Psoas muscle (tissue), 8 donors: ENCODE measurements around the gene OR52W1. TPM values are rescaled to one million over a fixed set of nuclear protein-coding genes. Genes with fewer than 3 reads are reported as not detected.

Source experiments
- ATAC-seq, 4 donors: fragments of 200-7000 bp; cut with Tn5 transposase; one replicate each; pipeline ENCODE4 v1.9.1; 2020; ENCODE audit warnings: moderate library complexity in 3 of 4, mild to moderate bottlenecking in 2 of 4
- DNase-seq, 2 donors: peaks; one replicate each; pipeline ENCODE4 v3.0.0-alpha.2; 2020
- H3K27ac ChIP-seq: fragments of 200-600 bp; one replicate; pipeline ENCODE4 v1.8.0; 2022
- H3K27me3 ChIP-seq, 3 donors: fragments of 200-600 bp in 1 of 3; one replicate each; pipeline versions ENCODE4 v1.6.1 to v1.8.0; 2013 to 2022; ENCODE audit warnings: low read length in 2 of 3, mild to moderate bottlenecking in 2 of 3, moderate library complexity in 1 of 3; ENCODE audit not compliant: insufficient read depth in 3 of 3
- H3K36me3 ChIP-seq, 2 donors: fragments of 200-600 bp in 1 of 2; one replicate each; pipeline versions ENCODE4 v1.6.1 to v1.8.0; 2013 to 2022; ENCODE audit warnings: low read depth in 1 of 2, mild to moderate bottlenecking in 1 of 2, moderate library complexity in 1 of 2; ENCODE audit not compliant: insufficient read depth in 1 of 2
- H3K4me1 ChIP-seq: fragments of 200-600 bp; one replicate; pipeline ENCODE4 v1.8.0; 2022
- H3K4me3 ChIP-seq: fragments of 200-600 bp; one replicate; pipeline ENCODE4 v1.8.0; 2022; ENCODE audit warnings: mild to moderate bottlenecking
- H3K9me3 ChIP-seq: fragments of 200-600 bp; one replicate; pipeline ENCODE4 v1.8.0; 2022
- CTCF ChIP-seq: fragments of 200-600 bp; IDR thresholded peaks from one replicate; pipeline ENCODE4 v1.8.0; 2022; ENCODE audit warnings: antibody characterized with exemption
- WGBS, 3 donors: extraction: QIAGEN DNeasy Blood & Tissue Kit; methylation state at CpG; one replicate each; pipeline versions ENCODE4 v1.1.6 to v1.1.7; 2013; 5-methylcytosine and 5-hydroxymethylcytosine counted together
- intact Hi-C, 2 donors: fragments of 100-400 bp; cut with DNase I; formaldehyde crosslinking; loops; one replicate each; pipeline versions ENCODE4 v1.11.0 to v1.14.2; 2022
- long read RNA-seq, 2 donors: library from polyadenylated mRNA; unstranded; transcript quantifications; one replicate each; pipeline ENCODE4 v2.0.0, GENCODE V29; 2021
- polyA plus RNA-seq, 3 donors: library from polyadenylated mRNA; stranded (reverse); fragments of 200-250 nt; gene quantifications; one replicate each; pipeline ENCODE4 v1.2.3, GENCODE V29; 2013
- total RNA-seq, 4 donors: library from RNA; stranded (reverse); fragmentation: NEBNext Ultra II Directional in 2 of 4; extraction: Animal tissue kit (Norgen Biotek cat#: 25700) in 2 of 4; gene quantifications; one replicate each; pipeline versions ENCODE4 v1.2.1 to v1.2.4, GENCODE V29; 2021 to 2023
- donor health status: healthy with polysubstance abuse.
- donor health status: DM: no; HTN: no; CAD: no; lungs with moderate emphysema.
- donor health status: Bipolar disorder and iron deficiency.
- donor health status: healthy.
- donor health status: DM: yes; HTN: yes; CAD: no.
- donor health status: DM: no; HTN: no; CAD: no.
- donor health status: DM: no; HTN: no; CAD: no.
- donor health status: DM: yes; HTN: yes; CAD: no.

OR52W1 gene
- not detected for total RNA-seq
- not detected for polyA plus RNA-seq
- long read RNA-seq, donor 1 = 0 reads
- long read RNA-seq, donor 2 = 0 reads

GRCh38 chr11:6199174-6199810 is at the start of gene OR52W1:
OR52W1 (plus strand) TSS chr11:6199224; CDS start chr11:6199224, 0 bp downstream.
- Histone ChIP-seq H3K4me3 (no peak within 1 kb of the TSS), H3K4me1 (no peaks in the 10 kb centered on the region), H3K27me3 (no peaks in the 10 kb centered on the region), H3K9me3 (no peaks in the 10 kb centered on the region), H3K27ac (no peak within 1 kb of the TSS), H3K36me3 (peaks cover under 1 to 2% of the 10 kb centered on the region in 2 donors)
- 94 to 96% (median 96%) methylated on average over 5 of the region's 5 CpGs for WGBS, 3 donors
- no peak for TF ChIP-seq CTCF
- ATAC-seq (no peak), DNase-seq (no peak)
- intact Hi-C loops = no loop called here

- Histone ChIP-seq H3K4me1 (no peaks in the 10 kb centered on the region), H3K27ac (no peak overlapping the region), H3K27me3 (no peaks in the 10 kb centered on the region), H3K36me3 (no peaks in the 10 kb centered on the region), H3K9me3 (no peaks in the 10 kb centered on the region), H3K4me3 (no peak overlapping the region)
- ATAC-seq (no peak), DNase-seq (no peak)
- 28 to 34% (median 29%) methylated on average over 1 of the region's 1 CpG for WGBS, 3 donors
- intact Hi-C loops = no loop called here
- no peak for TF ChIP-seq CTCF
Measured at GRCh38 chr11:6151117-6151516, 47.9 kb upstream of the OR52W1 start.

- TF ChIP-seq CTCF = no peak
- Histone ChIP-seq H3K27ac (no peak overlapping the region), H3K9me3 (no peaks in the 10 kb centered on the region), H3K4me3 (no peak overlapping the region), H3K36me3 (no peaks in the 10 kb centered on the region), H3K4me1 (no peaks in the 10 kb centered on the region), H3K27me3 (no peaks in the 10 kb centered on the region)
- ATAC-seq (no peak), DNase-seq (no peak)
- intact Hi-C loops = no loop called here
- WGBS, 3 donors = 84 to 92% (median 92%) methylated on average over 2 of the region's 2 CpGs
Measured at GRCh38 chr11:6152126-6152525, 46.9 kb upstream of the OR52W1 start.

- no peak for DNase-seq
- no peak for TF ChIP-seq CTCF
- Histone ChIP-seq H3K27ac (no peak overlapping the region), H3K36me3 (no peaks in the 10 kb centered on the region), H3K9me3 (no peaks in the 10 kb centered on the region), H3K4me3 (no peak overlapping the region), H3K27me3 (no peaks in the 10 kb centered on the region), H3K4me1 (no peaks in the 10 kb centered on the region)
- no peak for ATAC-seq
- intact Hi-C loops = no loop called here
- WGBS, 3 donors = 70 to 83% (median 75%) methylated on average over 7 of the region's 7 CpGs
Measured at GRCh38 chr11:6156628-6157359, 42.2 kb upstream of the OR52W1 start.
